AG04449 (cell line): ENCODE results near the gene CBFA2T3.
"Not testable (repeated sequence)": the region's sequence is repeated elsewhere in the genome, so short reads cannot be mapped to it uniquely, and the experiment has no call there.

ENCODE experiments used
- CTCF ChIA-PET: fragments of 350-600 bp; formaldehyde crosslinking; extraction: SDS; loops from one replicate; lab custom pipeline; 2021; ENCODE audit warnings: antibody characterized with exemption; lab: Yijun Ruan, JAX
- POLR2A ChIA-PET: fragments of 400-600, 350-600 bp; formaldehyde crosslinking; extraction: SDS; loops from one replicate; lab custom pipeline; 2020; ENCODE audit warnings: antibody characterized with exemption, inconsistent platforms; lab: Yijun Ruan, JAX
- DNase-seq: peaks from one replicate; pipeline ENCODE4 v3.0.0-alpha.2; 2010; ENCODE audit warnings: low read depth, low spot score
- H3K4me3 ChIP-seq: 2 replicates; pipeline ENCODE4 v1.5.1; 2011; ENCODE audit warnings: low read depth, mild to moderate bottlenecking, control low read depth, low read length
- CTCF ChIP-seq: IDR thresholded peaks from one replicate; pipeline ENCODE4 v1.5.1; 2011; ENCODE audit warnings: mild to moderate bottlenecking, moderate library complexity, low read length, control low read depth, inconsistent platforms; ENCODE audit not compliant: insufficient read depth; ENCODE audit errors: missing control alignments

The CBFA2T3 gene

GRCh38 chr16:89018282-89019158, 41.5 kb upstream of the CBFA2T3 start:
- POLR2A ChIA-PET: no interaction called here
- no peak overlapping the region for H3K4me3 ChIP-seq
- no peak for TF ChIP-seq CTCF
- CTCF ChIA-PET: no interaction called here
- DNase-seq: no peak

- ChIA-PET POLR2A (no interaction called here), CTCF (no interaction called here)
- no peak for TF ChIP-seq CTCF
- DNase-seq: no peak
- no peak overlapping the region for H3K4me3 ChIP-seq
Measured at GRCh38 chr16:89017543-89018281, 40.7 kb upstream of the CBFA2T3 start.

- H3K4me3 ChIP-seq, DNase-seq, POLR2A ChIA-PET, CTCF ChIA-PET: not testable (repeated sequence)
Measured at GRCh38 chr16:89016561-89016960, 39.6 kb upstream of the CBFA2T3 start.

GRCh38 chr16:89015271-89015859, 38.4 kb upstream of the CBFA2T3 start:
- TF ChIP-seq CTCF: no peak
- POLR2A ChIA-PET: no interaction called here
- CTCF ChIA-PET: no interaction called here
- DNase-seq: no peak
- H3K4me3 ChIP-seq: no peak overlapping the region

GRCh38 chr16:89014403-89015230, 37.6 kb upstream of the CBFA2T3 start:
- no peak for DNase-seq
- POLR2A ChIA-PET: no interaction called here
- no peak for TF ChIP-seq CTCF
- CTCF ChIA-PET: no interaction called here
- no peak overlapping the region for H3K4me3 ChIP-seq

GRCh38 chr16:89013692-89014402, 36.8 kb upstream of the CBFA2T3 start:
- no peak overlapping the region for H3K4me3 ChIP-seq
- ChIA-PET POLR2A (no interaction called here), CTCF (no interaction called here)
- no peak for TF ChIP-seq CTCF
- DNase-seq: no peak
